Pons (tissue), 1 donor: ENCODE measurements around the gene CENPX.
"Not testable (repeated sequence)": the region's sequence is repeated elsewhere in the genome, so short reads cannot be mapped to it uniquely, and the experiment has no call there.

ENCODE experiments used
- DNase-seq: peaks from one replicate; pipeline ENCODE4 v3.0.0-alpha.2; 2016; ENCODE audit warnings: low spot score

CENPX gene

DNA sequence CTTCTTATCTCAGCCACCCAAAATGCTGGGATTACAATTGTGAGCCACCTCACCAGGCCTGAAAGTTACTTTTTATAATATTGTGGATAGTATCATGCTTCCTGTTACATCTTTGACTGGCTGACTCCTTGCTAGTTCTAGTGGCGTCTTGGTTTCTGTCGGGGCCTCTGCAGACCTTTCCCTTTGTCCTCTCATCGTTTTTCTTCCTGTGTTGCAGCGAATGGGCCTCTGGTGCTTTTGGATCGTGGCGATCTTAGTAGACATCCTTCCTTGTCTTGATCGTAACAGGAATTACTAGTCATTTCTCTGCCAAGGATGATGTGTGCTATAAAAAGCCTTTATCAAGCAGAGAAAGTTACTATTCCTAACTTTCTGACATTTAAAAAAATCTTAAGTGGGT lies 24.5 kb downstream of the CENPX start:
- DNase-seq: no peak

DNA sequence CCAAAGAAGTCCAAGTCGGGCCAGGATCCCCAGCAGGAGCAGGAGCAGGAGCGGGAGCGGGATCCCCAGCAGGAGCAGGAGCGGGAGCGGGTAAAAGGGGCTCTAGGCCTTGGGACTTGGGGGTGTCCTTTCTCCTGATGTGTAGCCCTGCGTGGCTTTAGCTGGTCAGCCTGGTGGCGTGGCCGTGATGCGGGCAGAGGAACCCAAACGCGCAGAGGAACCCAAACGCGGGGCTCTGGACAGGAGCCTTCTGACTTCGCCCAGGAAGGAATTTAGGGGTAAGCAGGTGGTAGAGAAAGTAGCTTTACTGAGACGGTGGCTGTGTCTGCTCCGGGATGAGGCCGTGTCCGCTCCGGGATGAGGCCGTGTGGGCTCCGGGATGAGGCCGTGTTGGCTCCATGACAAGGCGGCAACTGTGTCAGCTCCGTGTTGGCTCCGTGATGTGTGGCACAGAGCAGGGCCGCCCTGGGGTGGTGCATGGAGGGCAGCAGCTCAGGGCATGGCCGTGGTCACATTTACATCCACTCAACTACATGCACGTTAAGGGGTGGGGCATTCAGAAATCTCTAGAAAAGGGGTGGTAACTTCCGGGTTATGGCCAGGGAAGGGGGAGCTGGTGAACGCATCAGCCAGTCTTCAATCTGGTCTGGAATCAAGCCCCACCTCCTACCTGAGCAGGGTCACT lies 25.8 kb downstream of the CENPX start:
- DNase-seq: no peak

DNA sequence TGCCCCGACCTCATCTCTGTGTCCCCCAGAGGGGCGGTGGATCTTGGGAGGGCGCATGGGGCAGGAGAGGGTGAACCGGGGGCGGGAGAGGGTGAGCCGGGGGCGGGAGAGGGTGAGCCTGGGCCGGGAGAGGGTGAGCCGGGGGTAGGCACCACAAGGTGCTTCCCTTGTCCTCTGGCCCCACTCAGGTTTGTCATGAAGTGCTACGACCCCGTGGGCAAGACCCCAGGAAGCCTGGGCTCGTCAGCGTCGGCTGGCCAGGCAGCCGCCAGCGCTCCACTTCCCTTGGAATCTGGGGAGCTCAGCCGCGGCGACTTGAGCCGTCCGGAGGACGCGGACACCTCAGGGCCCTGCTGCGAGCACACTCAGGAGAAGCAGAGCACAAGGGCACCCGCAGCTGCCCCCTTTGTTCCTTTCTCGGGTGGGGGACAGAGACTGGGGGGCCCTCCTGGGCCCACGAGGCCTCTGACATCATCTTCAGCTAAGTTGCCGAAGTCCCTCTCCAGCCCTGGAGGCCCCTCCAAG lies 26.4 kb downstream of the CENPX start:
- no peak for DNase-seq

DNA sequence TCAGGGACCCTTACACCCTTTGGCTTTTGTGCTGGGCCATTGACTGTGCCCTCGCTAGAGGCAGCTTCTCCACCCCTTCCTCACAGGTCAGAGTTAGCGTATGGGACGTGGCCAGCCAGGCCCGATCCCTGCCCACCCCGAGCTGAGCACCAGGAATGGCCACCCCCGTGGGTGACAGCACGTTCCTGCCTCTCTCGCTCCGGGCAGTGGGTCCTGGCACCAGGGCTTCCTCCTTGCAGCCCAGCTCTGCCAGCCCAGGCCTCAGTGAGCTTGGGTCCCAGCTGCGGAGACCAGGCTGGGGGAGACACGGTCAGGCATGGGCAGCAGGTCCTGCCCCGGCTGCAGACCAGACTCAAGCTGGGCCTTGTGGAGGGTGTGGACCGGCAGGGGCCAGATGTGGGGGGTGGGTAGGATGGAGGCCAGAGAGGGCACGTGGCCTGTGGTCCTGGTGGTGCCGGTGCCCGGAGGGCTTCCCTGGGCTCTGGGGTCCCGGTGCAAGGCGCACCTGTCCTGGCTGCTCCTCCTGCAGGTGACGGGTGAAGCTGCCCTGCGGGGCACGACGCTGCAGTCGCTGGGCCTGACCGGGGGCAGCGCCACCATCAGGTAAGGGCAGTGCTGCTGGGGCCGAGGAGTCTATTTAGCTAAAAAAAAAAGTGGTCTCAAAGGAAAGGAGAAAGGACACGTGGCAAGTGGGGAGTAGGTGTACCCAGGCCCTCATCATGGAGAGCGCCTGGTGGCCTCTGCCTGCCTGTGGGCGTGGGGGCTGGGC lies 27.0 kb downstream of the CENPX start:
- no peak for DNase-seq

DNA sequence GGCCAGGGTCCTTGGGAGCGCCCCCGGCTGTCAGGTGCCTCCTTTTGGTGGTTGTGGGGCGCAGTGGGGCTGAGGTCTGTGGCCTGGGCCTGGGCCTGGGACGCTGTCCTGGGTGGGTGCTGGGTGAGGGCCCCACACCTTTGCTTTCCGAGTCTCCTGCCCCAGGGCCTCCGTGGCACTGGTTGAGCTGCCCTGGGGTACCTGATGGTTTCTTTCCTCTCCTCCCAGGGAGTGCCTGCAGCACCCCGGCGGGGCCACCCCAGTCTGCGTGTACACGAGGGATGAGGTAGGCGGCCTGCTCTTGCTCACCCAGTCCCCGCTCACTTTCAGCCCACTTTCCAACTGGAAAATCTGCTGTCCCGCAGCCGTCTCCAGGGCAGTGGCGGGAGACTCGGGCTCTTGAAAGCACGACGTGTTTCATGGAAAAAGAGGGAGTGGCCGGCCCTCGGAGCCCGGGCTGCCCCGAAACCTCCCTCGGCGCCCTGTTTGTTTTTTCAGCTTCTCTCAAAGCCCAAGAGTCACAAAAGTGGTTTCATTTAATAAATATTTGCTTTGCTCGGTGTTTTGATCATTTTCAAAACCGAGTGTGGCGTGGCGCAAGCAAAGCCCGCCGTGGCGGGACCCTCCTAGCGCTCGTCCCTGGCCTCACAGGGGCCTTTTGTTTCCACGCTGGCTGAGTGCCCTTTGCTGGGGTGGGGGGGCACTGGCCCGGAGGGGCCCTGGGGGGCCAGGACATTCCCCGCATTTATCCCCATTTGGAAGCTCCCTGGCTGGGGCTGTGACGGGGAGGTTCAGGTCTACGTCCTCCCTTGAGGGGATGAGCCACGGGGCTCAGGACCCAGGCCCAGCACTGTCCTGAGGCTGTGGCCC lies 27.9 kb downstream of the CENPX start:
- no peak for DNase-seq

DNA sequence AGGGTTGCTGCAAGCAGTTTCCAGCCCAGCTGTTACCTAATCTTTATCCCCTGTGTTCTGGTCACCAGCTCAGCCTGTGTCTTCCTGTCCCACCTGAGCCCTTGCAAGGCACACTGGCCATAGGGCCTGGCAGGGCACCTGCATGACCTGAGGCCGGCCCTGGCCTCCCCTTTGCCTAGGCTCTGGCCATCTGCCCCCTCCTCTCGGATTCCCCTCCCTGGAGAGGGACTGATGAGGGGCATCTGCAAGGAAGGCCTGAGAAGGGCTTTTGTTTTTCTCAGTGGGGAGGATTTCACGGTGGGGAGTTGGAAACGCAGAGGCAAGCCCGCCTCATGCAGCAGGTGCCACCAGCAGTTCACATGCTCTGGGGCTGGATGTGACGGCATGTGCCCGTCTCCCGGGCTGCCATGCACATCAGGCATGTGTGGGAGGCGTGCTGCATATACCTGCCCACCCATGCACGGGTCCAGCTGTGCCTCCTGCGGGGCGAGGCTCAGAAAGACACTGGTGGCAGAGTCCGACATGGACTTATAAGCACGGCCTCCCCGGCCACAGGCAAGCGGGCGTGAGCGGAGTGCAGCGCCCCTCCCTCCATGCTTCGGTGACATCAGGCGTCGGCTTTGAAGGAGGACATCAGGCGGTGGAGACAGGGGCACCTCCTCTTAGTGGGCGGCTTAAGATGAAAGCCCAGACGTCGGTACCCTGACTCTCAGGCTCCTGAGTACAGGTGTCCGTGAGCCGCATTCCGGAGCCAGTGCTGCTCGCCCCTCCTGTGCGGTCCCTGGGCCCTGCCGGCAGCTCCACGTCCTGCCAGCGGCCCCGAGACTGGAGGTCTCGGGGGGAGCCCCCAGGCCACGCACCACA lies 28.7 kb downstream of the CENPX start:
- DNase-seq: no peak

DNA sequence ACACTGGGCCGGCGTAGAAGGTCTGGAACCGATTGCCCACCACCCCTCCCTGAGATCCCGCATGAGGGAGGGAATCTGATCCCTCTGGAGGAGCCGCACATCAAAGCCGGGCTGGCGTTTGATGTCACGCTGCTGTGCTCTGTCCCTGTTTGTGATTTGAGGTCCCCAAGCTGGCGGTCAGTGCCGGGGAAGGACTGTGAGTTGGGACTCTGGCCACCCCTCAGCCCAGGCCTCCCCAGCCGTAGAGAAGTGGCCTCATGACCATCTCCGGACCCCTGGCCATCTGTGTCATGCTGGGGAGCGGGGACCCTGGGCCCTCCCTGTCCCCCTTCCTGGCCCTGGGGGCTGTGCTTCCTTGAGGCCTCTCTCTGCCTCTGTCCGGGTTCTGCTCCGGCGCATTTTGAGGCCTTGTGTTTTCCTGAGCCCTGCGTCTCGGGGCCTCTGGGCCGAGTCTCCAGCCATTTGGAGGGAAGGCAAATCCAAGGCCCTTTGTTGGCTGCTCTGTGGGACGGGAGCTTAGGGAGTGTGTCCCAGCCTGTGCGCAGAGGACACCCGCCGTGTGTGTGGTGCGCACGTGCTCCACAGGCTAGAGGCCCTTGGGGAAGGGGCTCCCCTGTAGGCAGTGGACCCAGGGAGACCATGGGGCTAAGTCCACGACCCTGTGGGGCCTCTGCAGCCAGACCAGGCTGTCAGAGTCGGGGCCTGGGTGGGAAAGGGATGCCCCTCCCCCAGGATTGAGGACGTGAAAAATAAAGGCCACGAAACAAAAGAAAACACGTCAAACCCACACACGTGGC lies 30.2 kb downstream of the CENPX start:
- no peak for DNase-seq

DNA sequence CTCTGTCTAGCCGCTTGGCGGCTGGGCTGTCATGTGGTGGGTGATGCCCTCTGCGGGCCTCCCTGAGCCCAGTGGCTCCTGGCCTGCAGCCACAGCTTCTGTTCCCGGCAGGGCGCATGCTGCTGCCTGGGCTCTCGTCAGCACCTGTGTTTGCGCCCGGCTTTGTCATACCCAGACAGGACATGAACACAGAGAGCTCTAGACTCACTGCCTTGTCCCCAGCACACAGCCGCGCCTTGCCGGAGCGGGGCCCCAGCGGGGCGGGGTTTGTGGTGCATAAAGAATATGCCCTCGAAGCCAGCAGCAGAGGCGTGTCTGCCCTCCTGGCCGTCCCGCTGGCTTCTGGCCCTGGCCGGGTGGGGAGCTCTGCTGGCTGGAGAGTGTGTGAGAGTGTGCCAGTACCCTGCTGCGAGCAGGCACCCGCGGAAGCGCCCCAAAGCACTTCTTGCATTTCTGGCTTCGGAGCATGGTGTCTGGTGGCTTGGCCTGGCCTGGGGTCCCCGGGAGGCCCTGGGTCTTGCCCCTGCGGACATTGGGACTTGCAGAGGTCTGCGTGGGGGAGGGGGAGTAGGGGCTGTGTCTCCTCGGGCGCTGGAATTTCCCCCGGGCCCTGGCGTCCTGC lies 30.9 kb downstream of the CENPX start:
- DNase-seq: peak; percentile 48

DNA sequence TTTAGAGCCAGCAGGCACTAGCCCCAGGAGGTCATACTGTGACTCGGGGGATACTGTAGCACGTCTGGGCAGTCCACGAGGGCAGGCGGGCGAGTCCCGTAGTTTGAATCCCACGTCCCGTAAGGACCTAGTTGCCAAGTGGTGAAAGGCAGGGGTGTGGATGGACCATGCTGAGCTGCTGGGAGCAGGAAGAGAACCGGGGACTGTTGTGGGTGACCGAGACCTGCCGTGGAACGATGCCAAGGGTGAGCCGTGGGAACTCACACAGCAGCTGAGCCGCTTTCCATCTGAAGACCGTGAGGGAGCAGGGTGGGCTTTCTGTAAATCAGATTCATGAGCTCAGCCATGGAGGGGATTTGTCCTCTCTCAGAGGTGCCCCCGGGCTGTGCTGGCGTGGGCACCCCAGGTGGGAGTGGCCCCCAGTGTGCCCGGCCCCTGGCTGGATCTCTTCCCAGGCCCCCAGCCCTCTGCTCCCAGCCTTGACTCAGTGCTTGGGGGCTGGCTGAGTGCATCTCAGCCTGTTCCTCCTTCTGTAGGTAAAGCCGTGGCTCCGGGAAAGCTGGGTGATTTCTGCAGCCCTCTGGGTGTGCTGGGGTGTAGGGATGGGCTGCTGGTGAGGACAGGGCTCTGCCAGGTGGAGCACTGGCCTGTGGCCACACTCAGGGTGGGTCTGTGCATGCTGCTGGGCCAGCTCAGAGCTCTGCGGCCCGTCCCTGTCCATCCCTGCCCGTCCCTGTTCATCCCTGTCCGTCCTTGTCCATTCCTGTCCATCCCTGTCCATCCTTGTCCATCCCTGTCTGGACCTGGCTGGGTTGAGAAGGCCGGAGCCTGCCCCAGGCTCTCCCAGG lies 31.6 kb downstream of the CENPX start:
- DNase-seq: no peak

DNA sequence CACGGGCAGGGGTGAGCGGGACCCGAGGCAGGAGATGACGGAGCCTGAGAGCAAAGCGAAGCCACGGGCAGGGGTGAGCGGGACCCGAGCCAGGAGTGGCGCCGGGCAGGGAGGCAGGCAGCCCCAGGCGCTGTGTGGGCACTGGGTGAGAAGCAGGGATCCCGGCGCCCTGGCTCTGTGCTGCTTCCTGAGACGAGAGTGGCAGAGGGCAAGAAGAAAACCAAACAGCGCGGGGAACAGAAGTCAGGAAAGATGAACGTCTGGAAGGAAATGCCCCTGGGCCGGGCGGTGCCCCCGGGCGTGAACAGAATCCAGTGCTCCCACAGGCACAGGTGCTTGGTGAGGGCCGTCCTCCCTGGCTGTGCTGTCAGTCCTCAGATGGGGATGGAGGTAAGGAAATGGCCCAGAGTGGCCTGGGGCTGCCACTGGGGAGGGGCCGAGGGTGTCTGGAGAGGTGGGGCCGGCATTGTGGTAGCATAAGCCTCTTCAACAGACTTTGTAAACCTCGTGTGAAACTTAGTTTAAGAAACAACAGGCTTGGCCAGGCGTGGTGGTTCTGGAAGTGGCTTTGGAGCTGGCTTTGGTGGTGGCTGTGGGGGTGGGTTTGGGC lies 35.4 kb downstream of the CENPX start:
- no peak for DNase-seq

DNA sequence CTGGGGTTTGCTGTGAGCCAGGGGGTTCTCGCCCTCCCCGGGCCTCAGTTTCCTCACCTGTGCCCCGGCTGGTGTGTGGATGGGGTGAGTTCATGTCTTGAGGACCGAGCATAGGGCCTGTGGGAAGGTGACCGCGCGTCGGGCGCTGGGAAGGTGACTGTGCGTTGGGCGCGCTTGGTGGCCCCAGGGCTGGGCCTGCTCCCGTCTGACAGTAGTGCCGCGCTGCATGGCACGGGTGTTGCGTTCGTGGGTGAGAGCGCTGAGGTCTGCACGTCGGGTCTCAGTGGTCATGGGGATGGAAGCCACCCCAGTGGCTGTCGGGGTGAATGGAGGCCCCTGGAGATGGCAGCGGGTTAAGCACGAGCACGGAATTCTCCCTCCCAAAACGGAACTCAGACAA lies 36.1 kb downstream of the CENPX start:
- no peak for DNase-seq

DNA sequence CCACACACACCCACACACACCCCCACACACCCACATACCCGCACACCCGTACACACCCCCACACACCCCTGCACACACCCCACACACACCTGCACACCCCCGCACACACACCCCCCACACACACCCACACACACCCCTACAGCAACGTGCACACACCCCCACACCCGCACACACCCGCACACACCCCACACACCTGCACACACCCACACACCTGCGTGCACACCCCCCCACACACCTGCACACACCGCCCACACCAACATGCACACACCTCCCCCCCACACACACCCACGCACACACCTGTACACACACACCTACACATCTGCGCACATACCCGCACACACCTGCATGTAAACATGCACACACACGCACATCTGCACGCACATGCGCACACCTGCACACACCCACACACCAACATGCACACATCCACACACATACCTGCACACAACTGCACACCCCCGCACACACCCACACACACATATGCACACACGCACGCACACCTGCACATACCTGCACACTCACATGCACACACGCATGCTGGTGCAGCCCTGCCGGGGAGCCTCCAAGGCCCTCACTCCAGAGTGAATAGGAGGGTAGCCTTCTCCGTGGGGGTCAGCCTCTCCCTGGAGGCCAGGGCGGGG lies 37.8 kb downstream of the CENPX start:
- no peak for DNase-seq

DNA sequence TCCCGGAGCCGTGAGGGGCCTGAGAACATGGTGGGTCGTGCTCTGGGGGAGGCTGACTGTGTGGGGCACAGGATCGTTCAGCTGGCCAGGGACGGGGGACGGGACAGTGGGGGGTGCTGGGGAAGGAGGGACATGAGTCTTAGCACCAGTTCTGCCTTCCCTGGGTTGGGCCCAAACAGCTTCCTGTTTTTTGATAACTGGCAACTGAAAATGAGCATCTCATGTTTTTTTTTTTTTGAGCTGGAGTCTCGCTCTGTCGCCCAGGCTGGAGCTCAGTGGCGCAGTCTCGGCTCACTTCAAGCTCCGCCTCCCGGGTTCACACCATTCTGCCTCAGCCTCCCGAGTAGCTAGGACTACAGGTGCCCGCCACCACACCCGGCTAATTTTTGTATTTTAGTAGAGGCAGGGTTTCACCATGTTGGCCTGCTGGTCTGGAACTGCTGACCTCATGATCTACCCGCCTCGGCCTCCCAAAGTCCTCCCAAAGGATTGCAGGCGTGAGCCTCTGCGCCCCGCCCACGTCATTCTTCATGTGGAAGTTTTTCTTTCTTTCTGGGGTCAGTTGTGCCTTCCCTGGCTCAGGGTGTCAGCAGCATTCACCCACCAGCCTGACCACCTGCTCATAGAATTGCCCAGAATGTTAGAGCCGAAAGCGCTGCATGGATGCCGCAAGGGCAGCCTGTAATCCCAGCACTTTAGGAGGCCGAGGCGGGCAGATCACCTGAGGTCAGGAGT lies 38.9 kb downstream of the CENPX start:
- no peak for DNase-seq

DNA sequence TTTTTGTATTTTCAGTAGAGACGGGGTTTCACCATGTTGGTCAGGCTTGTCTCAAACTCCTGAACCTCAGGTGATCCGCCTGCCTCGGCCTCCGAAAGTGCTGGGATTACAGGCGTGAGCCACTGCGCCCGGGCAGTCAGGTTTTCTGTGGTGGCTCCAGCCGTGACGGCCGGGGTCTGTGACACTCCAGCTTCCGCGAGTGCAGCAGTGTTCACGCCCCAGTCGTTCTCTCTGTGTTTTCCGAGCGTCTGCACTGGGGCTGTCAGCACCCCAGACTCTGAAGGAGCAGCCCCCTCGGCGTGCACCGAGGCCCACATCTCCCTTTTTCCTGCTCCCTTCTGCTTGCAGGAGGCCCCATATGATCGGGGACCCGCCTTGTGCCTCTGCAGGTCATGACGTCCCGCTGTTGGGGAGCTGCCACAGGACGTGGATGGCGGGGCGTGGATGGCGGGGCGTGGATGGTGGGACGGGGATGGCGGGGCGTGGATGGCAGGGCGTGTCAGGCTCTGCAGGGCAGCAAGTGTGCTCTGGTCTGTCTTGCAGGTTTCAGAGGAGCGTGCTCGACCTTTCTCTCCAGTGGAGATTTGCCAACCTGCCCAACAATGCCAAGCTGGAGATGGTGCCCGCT lies 39.6 kb downstream of the CENPX start:
- no peak for DNase-seq

DNA sequence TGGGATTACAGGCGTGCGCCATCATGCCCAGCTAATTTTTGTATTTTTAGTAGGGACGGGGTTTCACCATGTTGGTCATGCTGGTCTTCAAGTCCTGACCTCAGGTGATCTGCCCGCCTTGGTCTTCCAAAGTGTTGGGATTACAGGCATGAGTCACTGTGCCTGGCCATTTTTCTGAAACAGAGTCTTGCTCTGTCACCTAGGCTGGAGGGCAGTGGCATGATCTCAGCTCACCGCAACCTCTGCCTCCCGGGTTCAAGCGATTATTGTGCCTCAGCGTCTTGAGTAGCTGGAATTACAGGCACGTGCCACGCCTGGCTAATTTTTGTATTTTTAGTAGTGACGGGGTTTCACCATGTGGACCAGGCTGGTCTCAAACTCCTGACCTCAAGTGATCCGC lies 41.2 kb downstream of the CENPX start:
- not testable (repeated sequence) for DNase-seq

DNA sequence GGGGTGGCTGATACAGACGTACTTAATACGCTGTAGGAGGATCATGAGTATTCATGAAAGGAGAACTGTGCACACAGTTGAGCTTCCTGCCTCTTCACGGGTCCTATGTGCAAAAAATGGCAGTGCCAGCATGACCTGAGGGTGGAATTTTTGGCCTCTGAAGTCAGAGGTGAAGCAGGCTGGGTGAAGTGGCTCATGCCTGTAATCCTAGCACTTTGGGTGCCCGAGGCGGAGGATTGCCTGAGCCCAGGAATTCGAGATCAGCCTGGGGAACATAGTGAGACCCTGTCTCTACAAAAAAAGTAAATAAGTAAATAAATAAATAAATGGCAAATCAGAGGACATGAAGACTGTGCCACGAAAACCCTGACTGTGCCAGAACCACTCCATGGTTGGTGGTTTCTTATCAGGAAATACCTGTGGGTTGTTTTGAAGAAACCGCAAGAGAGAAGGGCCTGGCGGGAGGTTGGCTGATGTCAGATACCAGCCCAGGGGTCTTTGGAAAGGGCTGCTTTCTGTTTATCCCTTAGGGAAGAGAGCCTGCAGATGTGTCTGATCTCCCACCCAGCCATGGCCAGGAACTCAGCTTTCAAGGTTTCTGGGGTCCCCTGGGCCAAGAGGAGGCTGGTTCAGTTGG lies 41.9 kb downstream of the CENPX start:
- DNase-seq: no peak

DNA sequence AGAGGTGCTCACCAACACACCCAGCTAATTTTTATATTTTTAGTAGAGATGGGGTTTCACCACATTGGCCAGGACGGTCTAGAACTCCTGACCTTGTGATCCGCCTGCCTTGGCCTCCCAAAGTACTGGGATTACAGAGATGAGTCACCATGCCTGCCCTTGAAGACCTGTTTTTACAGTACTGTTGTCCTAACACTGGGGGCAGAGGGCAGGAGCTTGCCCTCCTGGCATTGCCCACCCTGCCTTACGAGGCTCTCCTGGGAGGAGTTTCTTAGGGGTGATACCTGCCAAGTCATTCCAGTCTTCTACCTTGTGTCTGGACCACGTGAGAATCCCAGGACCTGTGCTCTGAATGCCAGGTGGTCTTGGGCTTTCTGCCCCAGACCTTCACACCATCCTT lies 42.6 kb downstream of the CENPX start:
- no peak for DNase-seq
